H1 (cell line): ENCODE data around the gene POLR2F. TPM values are rescaled to one million over a fixed set of nuclear protein-coding genes. Genes with fewer than 3 reads are reported as not detected.

ENCODE experiments used
- CTCF ChIA-PET: fragments of 300-600 bp; sonication (Branson Sonifier 250); formaldehyde crosslinking; loops from one replicate; lab custom pipeline; 2021; ENCODE audit not compliant: partially characterized antibody; lab: Charles Lee
- POLR2A ChIA-PET: fragments of 300-600 bp; sonication (Branson Sonifier 250); formaldehyde crosslinking; loops from one replicate; lab custom pipeline; 2021; ENCODE audit warnings: inconsistent platforms; ENCODE audit not compliant: partially characterized antibody; lab: Charles Lee
- DNase-seq, 2 experiments: peaks; one replicate each; pipeline versions ENCODE4 v3.0.0 to v3.0.0-alpha.2; 2010 to 2022; ENCODE audit warnings: low spot score in 2 of 2, low read depth in 1 of 2, mixed read lengths in 1 of 2
- FAIRE-seq: peaks from 2 replicates; lab custom pipeline; 2011; peaks lifted over from hg19 to GRCh38; lab: Jason Lieb, UNC
- H2AFZ ChIP-seq: 2 replicates; pipeline ENCODE4 v1.8.1; 2012; ENCODE audit warnings: low read length, inconsistent platforms
- H2AK5ac ChIP-seq: 2 replicates; pipeline ENCODE4 v1.6.1; 2013; ENCODE audit warnings: low read depth, low read length
- H2BK120ac ChIP-seq: replicated peaks from 2 replicates; pipeline ENCODE3; 2013; ENCODE audit warnings: low read depth, low read length, inconsistent platforms
- H2BK12ac ChIP-seq: 2 replicates; pipeline ENCODE4 v1.6.1; 2013; ENCODE audit warnings: low read depth, low read length
- H2BK15ac ChIP-seq: 2 replicates; pipeline ENCODE4 v1.6.1; 2013; ENCODE audit warnings: low read length
- H2BK20ac ChIP-seq: 2 replicates; pipeline ENCODE4 v1.6.1; 2013; ENCODE audit warnings: low read length
- H2BK5ac ChIP-seq: 2 replicates; pipeline ENCODE4 v1.6.1; 2013; ENCODE audit warnings: low read depth, low read length
- H3K14ac ChIP-seq: 2 replicates; pipeline ENCODE4 v1.6.1; 2013; ENCODE audit warnings: inconsistent platforms; ENCODE audit not compliant: insufficient read length
- H3K18ac ChIP-seq: 2 replicates; pipeline ENCODE4 v1.6.1; 2013; ENCODE audit warnings: low read length; ENCODE audit errors: extremely low read depth
- H3K23ac ChIP-seq: 2 replicates; pipeline ENCODE4 v1.6.1; 2013; ENCODE audit warnings: inconsistent platforms; ENCODE audit not compliant: insufficient read length
- H3K23me2 ChIP-seq: 2 replicates; pipeline ENCODE4 v1.6.1; 2013; ENCODE audit warnings: low read depth, low read length
- H3K27ac ChIP-seq: 2 replicates; pipeline ENCODE4 v1.6.1; 2011; ENCODE audit warnings: low read depth, low read length, inconsistent platforms
- H3K27me3 ChIP-seq, 4 experiments: replicated peaks in 1 of 4; 1 replicate in 1 of 4; 2 replicates in 3 of 4; pipeline versions ENCODE4 v1.6.1 to v1.8.1; 2011 to 2013; ENCODE audit warnings: low read length in 3 of 4, mild to moderate bottlenecking in 3 of 4, inconsistent platforms in 2 of 4, mixed read lengths in 2 of 4, moderate library complexity in 1 of 4; ENCODE audit not compliant: control insufficient read depth in 3 of 4, insufficient read depth in 3 of 4; ENCODE audit errors: extremely low read depth in 1 of 4
- H3K36me3 ChIP-seq, 4 experiments: 2 replicates each; pipeline versions ENCODE4 v1.6.1 to v1.8.1; 2011 to 2013; ENCODE audit warnings: mild to moderate bottlenecking in 4 of 4, low read length in 3 of 4, moderate library complexity in 2 of 4, control low read depth in 1 of 4, inconsistent platforms in 1 of 4; ENCODE audit not compliant: insufficient read depth in 4 of 4, control insufficient read depth in 2 of 4
- H3K4ac ChIP-seq: replicated peaks from 2 replicates; pipeline ENCODE3; 2013; ENCODE audit warnings: low read length, low read depth, mixed read lengths, inconsistent platforms; ENCODE audit not compliant: insufficient read length
- H3K4me1 ChIP-seq, 4 experiments: replicated peaks in 1 of 4; 1 replicate in 1 of 4; 2 replicates in 3 of 4; pipeline versions ENCODE4 v1.6.1 to v1.8.1; 2011 to 2013; ENCODE audit warnings: low read length in 3 of 4, inconsistent platforms in 2 of 4, mixed read lengths in 1 of 4; ENCODE audit not compliant: insufficient read depth in 4 of 4, control insufficient read depth in 3 of 4
- H3K4me2 ChIP-seq, 2 experiments: 2 replicates each; pipeline versions ENCODE4 v1.6.1 to v1.8.1; 2011 to 2013; ENCODE audit warnings: low read depth in 2 of 2, low read length in 2 of 2, control low read depth in 1 of 2, inconsistent platforms in 1 of 2, mild to moderate bottlenecking in 1 of 2; ENCODE audit not compliant: insufficient read depth in 1 of 2
- H3K4me3 ChIP-seq, 4 experiments: fragments of 200-600, 300-600 bp in 1 of 4; sonication (generic), shearing (Covaris generic), sonication (Bioruptor Twin) in 1 of 4; 2 replicates each; pipeline versions ENCODE4 v1.5.1 to v1.8.1; 2011 to 2016; ENCODE audit warnings: low read length in 4 of 4, low read depth in 3 of 4, control low read depth in 2 of 4, inconsistent platforms in 2 of 4, mild to moderate bottlenecking in 2 of 4, mixed read lengths in 1 of 4, moderate library complexity in 1 of 4; ENCODE audit not compliant: insufficient read depth in 2 of 4; ENCODE audit errors: extremely low read depth in 1 of 4
- H3K56ac ChIP-seq: replicated peaks from 2 replicates; pipeline ENCODE3; 2013; ENCODE audit warnings: low read depth, mild to moderate bottlenecking, mixed read lengths, low read length, inconsistent platforms; ENCODE audit not compliant: insufficient read length
- H3K79me1 ChIP-seq: 2 replicates; pipeline ENCODE4 v1.6.1; 2013; ENCODE audit warnings: low read depth, low read length, control low read depth
- H3K79me2 ChIP-seq, 2 experiments: 2 replicates each; pipeline versions ENCODE4 v1.6.1 to v1.8.1; 2012 to 2013; ENCODE audit warnings: low read length in 2 of 2, mild to moderate bottlenecking in 2 of 2, inconsistent platforms in 1 of 2; ENCODE audit not compliant: insufficient read depth in 2 of 2, control insufficient read depth in 1 of 2
- H3K9ac ChIP-seq, 4 experiments: replicated peaks in 1 of 4; 1 replicate in 1 of 4; 2 replicates in 3 of 4; pipeline versions ENCODE4 v1.6.1 to v1.8.1; 2011 to 2013; ENCODE audit warnings: low read depth in 3 of 4, low read length in 3 of 4, control low read depth in 2 of 4, mild to moderate bottlenecking in 2 of 4, moderate library complexity in 2 of 4, inconsistent platforms in 1 of 4; ENCODE audit errors: extremely low read depth in 1 of 4
- H3K9me3 ChIP-seq, 2 experiments: 2 replicates each; pipeline versions ENCODE4 v1.6.1 to v1.8.1; 2012 to 2013; ENCODE audit warnings: mild to moderate bottlenecking in 2 of 2, moderate library complexity in 2 of 2, control low read depth in 1 of 2, inconsistent platforms in 1 of 2, low read depth in 1 of 2, low read length in 1 of 2, mixed read lengths in 1 of 2; ENCODE audit not compliant: insufficient read depth in 2 of 2
- H4K20me1 ChIP-seq, 2 experiments: replicated peaks in 1 of 2; 2 replicates each; pipeline versions ENCODE3 to v1.8.1; 2011 to 2013; ENCODE audit warnings: inconsistent platforms in 2 of 2, low read length in 2 of 2, mild to moderate bottlenecking in 1 of 2; ENCODE audit not compliant: insufficient read depth in 2 of 2, control insufficient read depth in 1 of 2
- H4K5ac ChIP-seq: 2 replicates; pipeline ENCODE4 v1.6.1; 2013; ENCODE audit warnings: low read length, low read depth, mixed read lengths, inconsistent platforms; ENCODE audit not compliant: insufficient read length
- H4K8ac ChIP-seq: 2 replicates; pipeline ENCODE4 v1.8.0; 2013; ENCODE audit warnings: mild to moderate bottlenecking, moderate library complexity, low read length, inconsistent platforms; ENCODE audit not compliant: insufficient read depth; ENCODE audit errors: extremely low read depth
- H4K91ac ChIP-seq: replicated peaks from 2 replicates; pipeline ENCODE3; 2013; ENCODE audit warnings: low read length, mixed read lengths, inconsistent platforms; ENCODE audit not compliant: insufficient read length
- BACH1 ChIP-seq: IDR thresholded peaks from 2 replicates; pipeline ENCODE4 v1.6.1; 2012; ENCODE audit warnings: low read length, improper control_type of control experiment
- EGR1 ChIP-seq: IDR thresholded peaks from 2 replicates; pipeline ENCODE4 v1.6.1; 2011; ENCODE audit warnings: low read depth, low read length, borderline replicate concordance
- EP300 ChIP-seq, 2 experiments: IDR thresholded peaks; 1 replicate in 1 of 2; 2 replicates in 1 of 2; pipeline ENCODE4 v1.6.1; 2011 to 2012; ENCODE audit warnings: low read depth in 2 of 2, low read length in 2 of 2, mild to moderate bottlenecking in 2 of 2, borderline replicate concordance in 1 of 2, inconsistent platforms in 1 of 2, moderate library complexity in 1 of 2
- JUND ChIP-seq: IDR thresholded peaks from 2 replicates; pipeline ENCODE4 v1.6.1; 2011; ENCODE audit warnings: mild to moderate bottlenecking, improper control_type of control experiment, low read length
- KDM1A ChIP-seq: fragments of 200-600, 300-600 bp; sonication (generic); IDR thresholded peaks from 2 replicates; pipeline ENCODE4 v1.7.1; 2016; ENCODE audit warnings: mild to moderate bottlenecking, low read length, borderline replicate concordance
- MAFK ChIP-seq: IDR thresholded peaks from 2 replicates; pipeline ENCODE4 v1.6.1; 2012; ENCODE audit warnings: low read depth, mild to moderate bottlenecking, improper control_type of control experiment, low read length
- POU5F1 ChIP-seq: IDR thresholded peaks from 2 replicates; pipeline ENCODE4 v1.6.1; 2011; ENCODE audit warnings: low read depth, mild to moderate bottlenecking, low read length, moderate library complexity
- SIRT6 ChIP-seq: IDR thresholded peaks from one replicate; pipeline ENCODE4 v1.7.1; 2012; ENCODE audit warnings: low read length, inconsistent platforms
- SP4 ChIP-seq: IDR thresholded peaks from 2 replicates; pipeline ENCODE4 v1.6.1; 2012; ENCODE audit warnings: low read length, inconsistent platforms
- WGBS, 2 experiments: shearing (Covaris generic) in 1 of 2; methylation state at CpG; one replicate each; pipeline versions ENCODE4 v1.1.6 to v1.1.7; 2013 to 2015; ENCODE audit warnings: low lambda C conversion rate in 2 of 2, mixed read lengths in 2 of 2, inconsistent platforms in 1 of 2, low coverage in 1 of 2, missing lambda C conversion rate in 1 of 2; ENCODE audit not compliant: insufficient replicate concordance in 2 of 2, insufficient coverage in 1 of 2, insufficient read length in 1 of 2; ENCODE audit errors: extremely low coverage in 1 of 2, missing lambda C conversion rate in 1 of 2; 5-methylcytosine and 5-hydroxymethylcytosine counted together
- polyA plus RNA-seq, 7 experiments: library from polyadenylated mRNA; depleted of rRNA in 3 of 7; stranded (reverse) in 5 of 7; unstranded in 2 of 7; fragments of >200 nt in 5 of 7; fragments of 200-250 nt in 2 of 7; gene quantifications; 1 replicate in 5 of 7; 2 replicates in 1 of 7; 4 replicates in 1 of 7; pipeline versions ENCODE4 v1.2.1 to v1.2.3, GENCODE V29; 2011 to 2013; ENCODE audit warnings: missing spikeins in 2 of 7, mixed read lengths in 2 of 7
- total RNA-seq: library from RNA; stranded (reverse); fragmentation: NEBNext Ultra II Directional; extraction: Animal tissue kit (Norgen Biotek cat#: 25700); gene quantifications from 2 replicates; pipeline ENCODE4 v1.2.1, GENCODE V29; 2021
- TF ChIP-seq, protein P1 (sequence below): IDR thresholded peaks from 2 replicates; pipeline ENCODE4 v1.6.1; 2011; ENCODE audit warnings: low read length, improper control_type of control experiment
- TF ChIP-seq, protein P2 (sequence below), 3 experiments: IDR thresholded peaks; 1 replicate in 2 of 3; 2 replicates in 1 of 3; pipeline versions ENCODE4 v1.5.1 to v1.6.1; 2011; ENCODE audit warnings: low read length in 3 of 3, mild to moderate bottlenecking in 3 of 3, inconsistent platforms in 2 of 3, low read depth in 1 of 3, moderate library complexity in 1 of 3; ENCODE audit not compliant: insufficient read depth in 1 of 3; ENCODE audit errors: control extremely low read depth in 1 of 3

Gene POLR2F
- total and polyA plus RNA-seq, 2 of the 8 experiments (the other 6 are each of a cell fraction or from before 2014, with no cell fraction given): 150 to 176 TPM

DNA sequence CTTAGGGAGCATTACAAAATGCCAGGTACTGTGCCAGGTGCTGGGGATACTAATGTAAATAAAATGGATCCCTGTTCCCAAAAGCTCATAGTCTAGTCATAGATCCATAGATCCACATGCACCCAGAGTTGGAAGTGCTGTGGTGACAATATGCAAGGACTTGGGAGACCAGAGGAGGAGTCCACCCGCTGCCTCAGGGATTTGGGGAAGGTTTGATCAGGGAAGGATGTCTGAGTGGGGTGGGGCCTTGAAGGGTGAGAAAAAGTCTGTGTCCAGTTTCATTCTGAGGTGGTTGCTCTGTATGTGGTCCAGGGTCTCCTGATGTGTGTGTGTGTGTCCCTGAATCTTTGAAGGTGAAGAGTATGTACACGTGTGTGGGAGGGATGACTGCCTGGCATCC lies 21.7 kb downstream of the POLR2F start:
- Histone ChIP-seq H3K18ac (no peak overlapping the region), H3K9me3 (no peaks in the 10 kb centered on the region), H3K4me2 (no peak overlapping the region), H2AK5ac (no peak overlapping the region), H3K14ac (no peak overlapping the region), H4K8ac (no peak overlapping the region), H2BK120ac (no peak overlapping the region), H2AFZ (no peak overlapping the region), H3K36me3 (peaks cover 0 to 2% (median 0%) of the 10 kb centered on the region in 4 experiments; a peak in 3 of 8 replicates), H2BK15ac (no peak overlapping the region), H4K5ac (no peak overlapping the region), H4K91ac (no peak overlapping the region), H3K56ac (no peak overlapping the region), H3K4me3 (no peak overlapping the region), H2BK5ac (no peak overlapping the region), H2BK12ac (no peak overlapping the region; the same call in 1 of the 2 replicates), H3K23me2 (no peaks in the 10 kb centered on the region), H2BK20ac (no peak overlapping the region), H3K27me3 (no peaks in the 10 kb centered on the region), H3K4ac (no peak overlapping the region), H3K23ac (no peak overlapping the region), H4K20me1 (peaks cover 0 to 4% of the 10 kb centered on the region in 2 experiments), H3K79me1 (no peaks in the 10 kb centered on the region; the same call in 1 of the 2 replicates), H3K79me2 (no peaks in the 10 kb centered on the region), H3K4me1 (peaks cover 8 to 22% (median 15%) of the 10 kb centered on the region in 4 experiments), H3K9ac (no peak overlapping the region), H3K27ac (no peak overlapping the region)
- FAIRE-seq (no peak), DNase-seq (no peak)
- WGBS, 2 experiments: 80% methylated on average over 2 of the region's 2 CpGs; no CpG with 5 or more reads in 1 of the 2 experiments
- CTCF ChIA-PET: interaction anchor here (0.6 to 4.8 kb wide), 3 partner anchors 9 to 149 kb away, joined by 3 to 27 read pairs (median 4); no protein-coding TSS in a partner anchor
- POLR2A ChIA-PET: interaction anchor here (0.9 kb wide), 1 partner anchor 76 kb away, joined by 3 read pairs; no protein-coding TSS in a partner anchor
- no peak for TF ChIP-seq KDM1A
- TF ChIP-seq SIRT6: no peak
- no peak for TF ChIP-seq POU5F1
- TF ChIP-seq EGR1: no peak
- no peak for TF ChIP-seq JUND
- TF ChIP-seq MAFK: no peak
- TF ChIP-seq EP300 (IDR thresholded peaks at IDR 0.05; ENCODE audit: borderline replicate concordance in 1 of 2, low read depth in 2 of 2, low read length in 2 of 2): no peak
- TF ChIP-seq BACH1: no peak
- TF ChIP-seq, protein P1, sequence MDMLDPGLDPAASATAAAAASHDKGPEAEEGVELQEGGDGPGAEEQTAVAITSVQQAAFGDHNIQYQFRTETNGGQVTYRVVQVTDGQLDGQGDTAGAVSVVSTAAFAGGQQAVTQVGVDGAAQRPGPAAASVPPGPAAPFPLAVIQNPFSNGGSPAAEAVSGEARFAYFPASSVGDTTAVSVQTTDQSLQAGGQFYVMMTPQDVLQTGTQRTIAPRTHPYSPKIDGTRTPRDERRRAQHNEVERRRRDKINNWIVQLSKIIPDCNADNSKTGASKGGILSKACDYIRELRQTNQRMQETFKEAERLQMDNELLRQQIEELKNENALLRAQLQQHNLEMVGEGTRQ: no peak
- TF ChIP-seq, protein P2, sequence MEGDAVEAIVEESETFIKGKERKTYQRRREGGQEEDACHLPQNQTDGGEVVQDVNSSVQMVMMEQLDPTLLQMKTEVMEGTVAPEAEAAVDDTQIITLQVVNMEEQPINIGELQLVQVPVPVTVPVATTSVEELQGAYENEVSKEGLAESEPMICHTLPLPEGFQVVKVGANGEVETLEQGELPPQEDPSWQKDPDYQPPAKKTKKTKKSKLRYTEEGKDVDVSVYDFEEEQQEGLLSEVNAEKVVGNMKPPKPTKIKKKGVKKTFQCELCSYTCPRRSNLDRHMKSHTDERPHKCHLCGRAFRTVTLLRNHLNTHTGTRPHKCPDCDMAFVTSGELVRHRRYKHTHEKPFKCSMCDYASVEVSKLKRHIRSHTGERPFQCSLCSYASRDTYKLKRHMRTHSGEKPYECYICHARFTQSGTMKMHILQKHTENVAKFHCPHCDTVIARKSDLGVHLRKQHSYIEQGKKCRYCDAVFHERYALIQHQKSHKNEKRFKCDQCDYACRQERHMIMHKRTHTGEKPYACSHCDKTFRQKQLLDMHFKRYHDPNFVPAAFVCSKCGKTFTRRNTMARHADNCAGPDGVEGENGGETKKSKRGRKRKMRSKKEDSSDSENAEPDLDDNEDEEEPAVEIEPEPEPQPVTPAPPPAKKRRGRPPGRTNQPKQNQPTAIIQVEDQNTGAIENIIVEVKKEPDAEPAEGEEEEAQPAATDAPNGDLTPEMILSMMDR (IDR thresholded peaks at IDR 0.05; ENCODE audit: control extremely low read depth in 1 of 3, insufficient read depth in 1 of 3, low read depth in 1 of 3, low read length in 3 of 3): no peak
- no peak for TF ChIP-seq SP4
